K562 (cell line): ENCODE measurements around the gene STX2. TPM values are rescaled to one million over a fixed set of nuclear protein-coding genes. Genes with fewer than 3 reads are reported as not detected.

Source experiments
- EGR1 ChIP-seq: fragments of 450-650 bp; conservative IDR thresholded peaks from 2 replicates; pipeline ENCODE4 v1.6.1; 2017; ENCODE audit warnings: mild to moderate bottlenecking
- MAFG ChIP-seq: fragments of 450-650 bp; conservative IDR thresholded peaks from 2 replicates; pipeline ENCODE4 v1.6.1; 2016; ENCODE audit warnings: missing genetic modification characterization, missing compliant biosample characterization
- ZNF282 ChIP-seq: sonication (generic); formaldehyde crosslinking; IDR thresholded peaks from 2 replicates; pipeline ENCODE4 v1.8.1; 2023; ENCODE audit warnings: missing genetic modification reagents
- polyA plus RNA-seq, 8 experiments: library from polyadenylated mRNA; depleted of rRNA in 4 of 8; stranded (reverse) in 5 of 8; unstranded in 3 of 8; fragments of >200 nt; fragmentation: Nextera tagmentation in 2 of 8; fragmentation: Illumina TruSeq in 1 of 8; extraction: Ambion mirVana in 2 of 8; extraction: Trizol in 1 of 8; gene quantifications; 2 replicates each; pipeline versions ENCODE4 v1.2.1 to v1.2.3, GENCODE V29; 2011 to 2014; ENCODE audit warnings: inconsistent platforms in 1 of 8, missing spikeins in 1 of 8
- total RNA-seq, 7 experiments: library from RNA; depleted of rRNA in 6 of 7; stranded (reverse); fragments of >200 nt in 6 of 7; fragmentation: Illumina TruSeq in 2 of 7; extraction: Trizol in 2 of 7; gene quantifications; 2 replicates each; pipeline versions ENCODE4 v1.2.1 to v1.2.3, GENCODE V29; 2011 to 2021; ENCODE audit warnings: low replicate concordance in 1 of 7
- TF ChIP-seq, protein P1 (sequence below): fragments of 450-650 bp; IDR thresholded peaks from 2 replicates; pipeline ENCODE4 v1.6.1; 2016; ENCODE audit warnings: mild to moderate bottlenecking, moderate library complexity
- TF ChIP-seq, protein P2 (sequence below): fragments of 250-450 bp; sonication (Bioruptor Pico); IDR thresholded peaks from 2 replicates; pipeline ENCODE4 v1.4.0; 2020; ENCODE audit warnings: mild to moderate bottlenecking, moderate library complexity
- TF ChIP-seq, protein P3 (sequence below): fragments of 450-650 bp; IDR thresholded peaks from 2 replicates; pipeline ENCODE4 v1.6.1; 2017; ENCODE audit warnings: antibody characterized with exemption, mild to moderate bottlenecking
- TF ChIP-seq, protein P4 (sequence below), 2 experiments: IDR thresholded peaks; 2 replicates each; pipeline ENCODE4 v1.6.1; 2011; ENCODE audit warnings: borderline replicate concordance in 1 of 2, control low read depth in 1 of 2, low read depth in 1 of 2, low read length in 1 of 2, mild to moderate bottlenecking in 1 of 2, mixed read lengths in 1 of 2, moderate library complexity in 1 of 2; ENCODE audit not compliant: insufficient read depth in 1 of 2, insufficient read length in 1 of 2, poor library complexity in 1 of 2, severe bottlenecking in 1 of 2; ENCODE audit errors: extremely low read depth in 1 of 2

Gene STX2
- total and polyA plus RNA-seq, 9 of the 15 experiments (the other 6 are each of a cell fraction or from before 2014, with no cell fraction given) = 22.2 to 54.6 (median 30.8) TPM

- TF ChIP-seq, protein P1, sequence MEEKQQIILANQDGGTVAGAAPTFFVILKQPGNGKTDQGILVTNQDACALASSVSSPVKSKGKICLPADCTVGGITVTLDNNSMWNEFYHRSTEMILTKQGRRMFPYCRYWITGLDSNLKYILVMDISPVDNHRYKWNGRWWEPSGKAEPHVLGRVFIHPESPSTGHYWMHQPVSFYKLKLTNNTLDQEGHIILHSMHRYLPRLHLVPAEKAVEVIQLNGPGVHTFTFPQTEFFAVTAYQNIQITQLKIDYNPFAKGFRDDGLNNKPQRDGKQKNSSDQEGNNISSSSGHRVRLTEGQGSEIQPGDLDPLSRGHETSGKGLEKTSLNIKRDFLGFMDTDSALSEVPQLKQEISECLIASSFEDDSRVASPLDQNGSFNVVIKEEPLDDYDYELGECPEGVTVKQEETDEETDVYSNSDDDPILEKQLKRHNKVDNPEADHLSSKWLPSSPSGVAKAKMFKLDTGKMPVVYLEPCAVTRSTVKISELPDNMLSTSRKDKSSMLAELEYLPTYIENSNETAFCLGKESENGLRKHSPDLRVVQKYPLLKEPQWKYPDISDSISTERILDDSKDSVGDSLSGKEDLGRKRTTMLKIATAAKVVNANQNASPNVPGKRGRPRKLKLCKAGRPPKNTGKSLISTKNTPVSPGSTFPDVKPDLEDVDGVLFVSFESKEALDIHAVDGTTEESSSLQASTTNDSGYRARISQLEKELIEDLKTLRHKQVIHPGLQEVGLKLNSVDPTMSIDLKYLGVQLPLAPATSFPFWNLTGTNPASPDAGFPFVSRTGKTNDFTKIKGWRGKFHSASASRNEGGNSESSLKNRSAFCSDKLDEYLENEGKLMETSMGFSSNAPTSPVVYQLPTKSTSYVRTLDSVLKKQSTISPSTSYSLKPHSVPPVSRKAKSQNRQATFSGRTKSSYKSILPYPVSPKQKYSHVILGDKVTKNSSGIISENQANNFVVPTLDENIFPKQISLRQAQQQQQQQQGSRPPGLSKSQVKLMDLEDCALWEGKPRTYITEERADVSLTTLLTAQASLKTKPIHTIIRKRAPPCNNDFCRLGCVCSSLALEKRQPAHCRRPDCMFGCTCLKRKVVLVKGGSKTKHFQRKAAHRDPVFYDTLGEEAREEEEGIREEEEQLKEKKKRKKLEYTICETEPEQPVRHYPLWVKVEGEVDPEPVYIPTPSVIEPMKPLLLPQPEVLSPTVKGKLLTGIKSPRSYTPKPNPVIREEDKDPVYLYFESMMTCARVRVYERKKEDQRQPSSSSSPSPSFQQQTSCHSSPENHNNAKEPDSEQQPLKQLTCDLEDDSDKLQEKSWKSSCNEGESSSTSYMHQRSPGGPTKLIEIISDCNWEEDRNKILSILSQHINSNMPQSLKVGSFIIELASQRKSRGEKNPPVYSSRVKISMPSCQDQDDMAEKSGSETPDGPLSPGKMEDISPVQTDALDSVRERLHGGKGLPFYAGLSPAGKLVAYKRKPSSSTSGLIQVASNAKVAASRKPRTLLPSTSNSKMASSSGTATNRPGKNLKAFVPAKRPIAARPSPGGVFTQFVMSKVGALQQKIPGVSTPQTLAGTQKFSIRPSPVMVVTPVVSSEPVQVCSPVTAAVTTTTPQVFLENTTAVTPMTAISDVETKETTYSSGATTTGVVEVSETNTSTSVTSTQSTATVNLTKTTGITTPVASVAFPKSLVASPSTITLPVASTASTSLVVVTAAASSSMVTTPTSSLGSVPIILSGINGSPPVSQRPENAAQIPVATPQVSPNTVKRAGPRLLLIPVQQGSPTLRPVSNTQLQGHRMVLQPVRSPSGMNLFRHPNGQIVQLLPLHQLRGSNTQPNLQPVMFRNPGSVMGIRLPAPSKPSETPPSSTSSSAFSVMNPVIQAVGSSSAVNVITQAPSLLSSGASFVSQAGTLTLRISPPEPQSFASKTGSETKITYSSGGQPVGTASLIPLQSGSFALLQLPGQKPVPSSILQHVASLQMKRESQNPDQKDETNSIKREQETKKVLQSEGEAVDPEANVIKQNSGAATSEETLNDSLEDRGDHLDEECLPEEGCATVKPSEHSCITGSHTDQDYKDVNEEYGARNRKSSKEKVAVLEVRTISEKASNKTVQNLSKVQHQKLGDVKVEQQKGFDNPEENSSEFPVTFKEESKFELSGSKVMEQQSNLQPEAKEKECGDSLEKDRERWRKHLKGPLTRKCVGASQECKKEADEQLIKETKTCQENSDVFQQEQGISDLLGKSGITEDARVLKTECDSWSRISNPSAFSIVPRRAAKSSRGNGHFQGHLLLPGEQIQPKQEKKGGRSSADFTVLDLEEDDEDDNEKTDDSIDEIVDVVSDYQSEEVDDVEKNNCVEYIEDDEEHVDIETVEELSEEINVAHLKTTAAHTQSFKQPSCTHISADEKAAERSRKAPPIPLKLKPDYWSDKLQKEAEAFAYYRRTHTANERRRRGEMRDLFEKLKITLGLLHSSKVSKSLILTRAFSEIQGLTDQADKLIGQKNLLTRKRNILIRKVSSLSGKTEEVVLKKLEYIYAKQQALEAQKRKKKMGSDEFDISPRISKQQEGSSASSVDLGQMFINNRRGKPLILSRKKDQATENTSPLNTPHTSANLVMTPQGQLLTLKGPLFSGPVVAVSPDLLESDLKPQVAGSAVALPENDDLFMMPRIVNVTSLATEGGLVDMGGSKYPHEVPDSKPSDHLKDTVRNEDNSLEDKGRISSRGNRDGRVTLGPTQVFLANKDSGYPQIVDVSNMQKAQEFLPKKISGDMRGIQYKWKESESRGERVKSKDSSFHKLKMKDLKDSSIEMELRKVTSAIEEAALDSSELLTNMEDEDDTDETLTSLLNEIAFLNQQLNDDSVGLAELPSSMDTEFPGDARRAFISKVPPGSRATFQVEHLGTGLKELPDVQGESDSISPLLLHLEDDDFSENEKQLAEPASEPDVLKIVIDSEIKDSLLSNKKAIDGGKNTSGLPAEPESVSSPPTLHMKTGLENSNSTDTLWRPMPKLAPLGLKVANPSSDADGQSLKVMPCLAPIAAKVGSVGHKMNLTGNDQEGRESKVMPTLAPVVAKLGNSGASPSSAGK = peak; percentile 81
- TF ChIP-seq, protein P2, sequence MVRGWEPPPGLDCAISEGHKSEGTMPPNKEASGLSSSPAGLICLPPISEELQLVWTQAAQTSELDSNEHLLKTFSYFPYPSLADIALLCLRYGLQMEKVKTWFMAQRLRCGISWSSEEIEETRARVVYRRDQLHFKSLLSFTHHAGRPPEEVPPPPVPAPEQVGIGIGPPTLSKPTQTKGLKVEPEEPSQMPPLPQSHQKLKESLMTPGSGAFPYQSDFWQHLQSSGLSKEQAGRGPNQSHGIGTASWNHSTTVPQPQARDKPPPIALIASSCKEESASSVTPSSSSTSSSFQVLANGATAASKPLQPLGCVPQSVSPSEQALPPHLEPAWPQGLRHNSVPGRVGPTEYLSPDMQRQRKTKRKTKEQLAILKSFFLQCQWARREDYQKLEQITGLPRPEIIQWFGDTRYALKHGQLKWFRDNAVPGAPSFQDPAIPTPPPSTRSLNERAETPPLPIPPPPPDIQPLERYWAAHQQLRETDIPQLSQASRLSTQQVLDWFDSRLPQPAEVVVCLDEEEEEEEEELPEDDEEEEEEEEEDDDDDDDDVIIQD = no peak
- TF ChIP-seq EGR1 (peak; percentile 85), ZNF282 (CRISPR knock-in tag) (no peak), MAFG (tag) (no peak)
- TF ChIP-seq, protein P3, sequence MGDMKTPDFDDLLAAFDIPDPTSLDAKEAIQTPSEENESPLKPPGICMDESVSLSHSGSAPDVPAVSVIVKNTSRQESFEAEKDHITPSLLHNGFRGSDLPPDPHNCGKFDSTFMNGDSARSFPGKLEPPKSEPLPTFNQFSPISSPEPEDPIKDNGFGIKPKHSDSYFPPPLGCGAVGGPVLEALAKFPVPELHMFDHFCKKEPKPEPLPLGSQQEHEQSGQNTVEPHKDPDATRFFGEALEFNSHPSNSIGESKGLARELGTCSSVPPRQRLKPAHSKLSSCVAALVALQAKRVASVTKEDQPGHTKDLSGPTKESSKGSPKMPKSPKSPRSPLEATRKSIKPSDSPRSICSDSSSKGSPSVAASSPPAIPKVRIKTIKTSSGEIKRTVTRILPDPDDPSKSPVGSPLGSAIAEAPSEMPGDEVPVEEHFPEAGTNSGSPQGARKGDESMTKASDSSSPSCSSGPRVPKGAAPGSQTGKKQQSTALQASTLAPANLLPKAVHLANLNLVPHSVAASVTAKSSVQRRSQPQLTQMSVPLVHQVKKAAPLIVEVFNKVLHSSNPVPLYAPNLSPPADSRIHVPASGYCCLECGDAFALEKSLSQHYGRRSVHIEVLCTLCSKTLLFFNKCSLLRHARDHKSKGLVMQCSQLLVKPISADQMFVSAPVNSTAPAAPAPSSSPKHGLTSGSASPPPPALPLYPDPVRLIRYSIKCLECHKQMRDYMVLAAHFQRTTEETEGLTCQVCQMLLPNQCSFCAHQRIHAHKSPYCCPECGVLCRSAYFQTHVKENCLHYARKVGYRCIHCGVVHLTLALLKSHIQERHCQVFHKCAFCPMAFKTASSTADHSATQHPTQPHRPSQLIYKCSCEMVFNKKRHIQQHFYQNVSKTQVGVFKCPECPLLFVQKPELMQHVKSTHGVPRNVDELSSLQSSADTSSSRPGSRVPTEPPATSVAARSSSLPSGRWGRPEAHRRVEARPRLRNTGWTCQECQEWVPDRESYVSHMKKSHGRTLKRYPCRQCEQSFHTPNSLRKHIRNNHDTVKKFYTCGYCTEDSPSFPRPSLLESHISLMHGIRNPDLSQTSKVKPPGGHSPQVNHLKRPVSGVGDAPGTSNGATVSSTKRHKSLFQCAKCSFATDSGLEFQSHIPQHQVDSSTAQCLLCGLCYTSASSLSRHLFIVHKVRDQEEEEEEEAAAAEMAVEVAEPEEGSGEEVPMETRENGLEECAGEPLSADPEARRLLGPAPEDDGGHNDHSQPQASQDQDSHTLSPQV = peak; percentile 78
- TF ChIP-seq, protein P4, sequence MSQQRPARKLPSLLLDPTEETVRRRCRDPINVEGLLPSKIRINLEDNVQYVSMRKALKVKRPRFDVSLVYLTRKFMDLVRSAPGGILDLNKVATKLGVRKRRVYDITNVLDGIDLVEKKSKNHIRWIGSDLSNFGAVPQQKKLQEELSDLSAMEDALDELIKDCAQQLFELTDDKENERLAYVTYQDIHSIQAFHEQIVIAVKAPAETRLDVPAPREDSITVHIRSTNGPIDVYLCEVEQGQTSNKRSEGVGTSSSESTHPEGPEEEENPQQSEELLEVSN (IDR thresholded peaks at IDR 0.05; ENCODE audit: borderline replicate concordance in 1 of 2, extremely low read depth in 1 of 2, insufficient read depth in 1 of 2, insufficient read length in 1 of 2, low read depth in 1 of 2, low read length in 1 of 2, poor library complexity in 1 of 2, severe bottlenecking in 1 of 2) = peak in 1 of 2 experiments; percentile 37
These were observed 8.1 kb upstream of the STX2 start (continued) for GRCh38 chr12:130847112-130847511.
